Keratinocyte (primary cell): ENCODE results near the gene PLBD2.

Experiments
- EZH2 ChIP-seq: IDR thresholded peaks from one replicate; pipeline ENCODE4 v1.6.1; 2012; ENCODE audit warnings: inconsistent platforms, mild to moderate bottlenecking, low read length, moderate library complexity
- TF ChIP-seq, protein P1 (sequence below), 3 experiments: IDR thresholded peaks in 1 of 3; conservative IDR thresholded peaks in 1 of 3; optimal IDR thresholded peaks in 1 of 3; 2 replicates in 2 of 3; 3 replicates in 1 of 3; pipeline versions ENCODE3 to v1.5.1; 2011; ENCODE audit warnings: low read length in 3 of 3, mild to moderate bottlenecking in 3 of 3, moderate library complexity in 2 of 3, control low read depth in 1 of 3, inconsistent platforms in 1 of 3; ENCODE audit not compliant: insufficient read depth in 2 of 3; ENCODE audit errors: extremely low read depth in 1 of 3

DNA sequence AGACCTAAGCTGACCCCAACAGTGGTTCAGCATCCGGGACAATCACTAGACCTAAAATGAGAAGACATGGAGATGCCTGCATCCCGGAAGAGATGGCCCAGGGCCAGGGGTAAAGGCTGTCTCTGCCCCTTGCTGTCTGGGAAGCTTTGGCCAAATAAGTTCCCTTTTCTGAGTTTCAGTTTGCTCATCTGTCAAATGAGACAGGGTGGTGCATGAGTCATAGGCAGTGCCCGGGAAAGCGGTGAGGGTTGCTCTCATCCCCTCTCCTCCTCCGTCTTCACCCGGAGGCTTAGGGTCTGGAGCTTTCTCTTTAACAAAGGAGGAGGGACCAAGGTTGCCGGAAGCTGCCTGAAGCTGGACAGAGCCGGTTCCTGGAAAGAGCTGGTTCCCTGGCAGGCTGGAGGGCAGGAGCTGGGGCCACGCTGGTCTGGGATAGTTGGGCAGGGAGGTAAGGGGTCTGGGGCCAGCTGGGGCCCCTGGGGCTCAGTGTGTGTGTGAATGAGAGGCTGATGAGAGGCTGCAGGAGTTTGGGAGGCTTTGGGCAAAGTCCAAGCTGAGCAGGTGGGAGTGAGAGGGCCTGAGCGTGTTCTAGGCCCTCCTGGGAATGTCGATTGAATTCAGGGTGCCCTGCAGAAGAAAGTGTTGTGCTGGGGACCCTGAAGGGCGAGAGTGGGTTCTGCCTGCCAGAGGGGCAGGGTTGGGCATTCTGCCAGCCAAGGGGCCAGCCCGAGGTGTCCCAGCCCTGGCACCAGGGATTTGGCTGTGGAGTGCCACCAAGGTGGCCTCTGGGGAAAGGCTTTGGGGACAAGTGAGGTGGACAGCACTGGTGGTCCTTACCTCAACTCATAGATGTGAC lies 63.9 kb downstream of the PLBD2 start, which contains the start of gene SDSL:
- TF ChIP-seq, protein P1, sequence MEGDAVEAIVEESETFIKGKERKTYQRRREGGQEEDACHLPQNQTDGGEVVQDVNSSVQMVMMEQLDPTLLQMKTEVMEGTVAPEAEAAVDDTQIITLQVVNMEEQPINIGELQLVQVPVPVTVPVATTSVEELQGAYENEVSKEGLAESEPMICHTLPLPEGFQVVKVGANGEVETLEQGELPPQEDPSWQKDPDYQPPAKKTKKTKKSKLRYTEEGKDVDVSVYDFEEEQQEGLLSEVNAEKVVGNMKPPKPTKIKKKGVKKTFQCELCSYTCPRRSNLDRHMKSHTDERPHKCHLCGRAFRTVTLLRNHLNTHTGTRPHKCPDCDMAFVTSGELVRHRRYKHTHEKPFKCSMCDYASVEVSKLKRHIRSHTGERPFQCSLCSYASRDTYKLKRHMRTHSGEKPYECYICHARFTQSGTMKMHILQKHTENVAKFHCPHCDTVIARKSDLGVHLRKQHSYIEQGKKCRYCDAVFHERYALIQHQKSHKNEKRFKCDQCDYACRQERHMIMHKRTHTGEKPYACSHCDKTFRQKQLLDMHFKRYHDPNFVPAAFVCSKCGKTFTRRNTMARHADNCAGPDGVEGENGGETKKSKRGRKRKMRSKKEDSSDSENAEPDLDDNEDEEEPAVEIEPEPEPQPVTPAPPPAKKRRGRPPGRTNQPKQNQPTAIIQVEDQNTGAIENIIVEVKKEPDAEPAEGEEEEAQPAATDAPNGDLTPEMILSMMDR (optimal IDR thresholded peaks at IDR 0.05 in 1 of 3, IDR thresholded peaks at IDR 0.05 in 1 of 3, conservative IDR thresholded peaks at IDR 0.05 in 1 of 3; ENCODE audit: extremely low read depth in 1 of 3, insufficient read depth in 2 of 3, low read length in 3 of 3) = no peak
- no peak for TF ChIP-seq EZH2
